ENCODE measurements around the gene DLGAP1.

The DLGAP1 gene

GRCh38 chr18:3923750-3924149 lies 531.4 kb downstream of the DLGAP1 start:
- DNase-seq, result no peak

GRCh38 chr18:3921826-3922225 lies 533.3 kb downstream of the DLGAP1 start:
- no peak for DNase-seq

GRCh38 chr18:3920832-3921231 lies 534.3 kb downstream of the DLGAP1 start:
- no peak for DNase-seq

- DNase-seq, result no peak
Observed at GRCh38 chr18:3919396-3920061, 535.6 kb downstream of the DLGAP1 start.

- DNase-seq, result no peak
Observed at GRCh38 chr18:3916082-3916481, 539.0 kb downstream of the DLGAP1 start.

- no peak for DNase-seq
Observed at GRCh38 chr18:3914833-3915610, 540.1 kb downstream of the DLGAP1 start.

GRCh38 chr18:3914109-3914508 lies 541.0 kb downstream of the DLGAP1 start:
- no peak for DNase-seq

- DNase-seq, result no peak
Observed at GRCh38 chr18:3912705-3913104, 542.4 kb downstream of the DLGAP1 start.

GRCh38 chr18:3911413-3911812 lies 543.7 kb downstream of the DLGAP1 start:
- DNase-seq, result no peak

GRCh38 chr18:3910512-3910911 lies 544.6 kb downstream of the DLGAP1 start:
- no peak for DNase-seq

- no peak for DNase-seq
Observed at GRCh38 chr18:3907955-3908354, 547.2 kb downstream of the DLGAP1 start.

- no peak for DNase-seq
Observed at GRCh38 chr18:3906116-3906750, 548.9 kb downstream of the DLGAP1 start.

- no peak for DNase-seq
Observed at GRCh38 chr18:3903337-3903736, 551.8 kb downstream of the DLGAP1 start.

- no peak for DNase-seq
Observed at GRCh38 chr18:3902676-3903075, 552.4 kb downstream of the DLGAP1 start.

GRCh38 chr18:3901811-3902210 lies 553.3 kb downstream of the DLGAP1 start:
- no peak for DNase-seq

GRCh38 chr18:3901042-3901441 lies 554.1 kb downstream of the DLGAP1 start:
- DNase-seq, result no peak

- DNase-seq, result no peak
Observed at GRCh38 chr18:3900327-3900726, 554.8 kb downstream of the DLGAP1 start.

GRCh38 chr18:3898861-3899613 lies 556.1 kb downstream of the DLGAP1 start:
- DNase-seq, result no peak

GRCh38 chr18:3892152-3892551 lies 563.0 kb downstream of the DLGAP1 start:
- DNase-seq, result no peak

GRCh38 chr18:3891245-3891644 lies 563.9 kb downstream of the DLGAP1 start:
- no peak for DNase-seq

GRCh38 chr18:3889803-3890202 lies 565.3 kb downstream of the DLGAP1 start:
- no peak for DNase-seq

GRCh38 chr18:3889121-3889520 lies 566.0 kb downstream of the DLGAP1 start:
- DNase-seq, result no peak

Measured in femur (tissue), 1 donor.